Measurements from ENCODE around the gene STRADB. TPM values are rescaled to one million over a fixed set of nuclear protein-coding genes. Genes with fewer than 3 reads are reported as not detected.

STRADB gene
- total and polyA plus RNA-seq, 7 donors = 14.7 to 142 (median 23.0) TPM

- no peak overlapping the region for H3K27ac ChIP-seq
- no peak for DNase-seq
- intact Hi-C loops (cut with DNase I) = no loop called here
- 77% methylated on average over 3 of the region's 3 CpGs for WGBS, 2 donors
- H3K4me3 ChIP-seq = no peak overlapping the region
- no peaks in the 10 kb centered on the region for H3K36me3 ChIP-seq
- no peaks in the 10 kb centered on the region for H3K4me1 ChIP-seq
- peaks cover 0 to 17% (median 7%) of the 10 kb centered on the region in 4 donors for H3K9me3 ChIP-seq
- TF ChIP-seq EP300 (IDR thresholded peaks at IDR 0.05) (no peak), POLR2AphosphoS5 (IDR thresholded peaks at IDR 0.05) (no peak), CTCF (IDR thresholded peaks at IDR 0.05) (no peak), POLR2A (IDR thresholded peaks at IDR 0.05) (no peak)
- no peaks in the 10 kb centered on the region for H3K27me3 ChIP-seq
Observed at GRCh38 chr2:201500534-201500933, 49.0 kb downstream of the STRADB start.

DNA sequence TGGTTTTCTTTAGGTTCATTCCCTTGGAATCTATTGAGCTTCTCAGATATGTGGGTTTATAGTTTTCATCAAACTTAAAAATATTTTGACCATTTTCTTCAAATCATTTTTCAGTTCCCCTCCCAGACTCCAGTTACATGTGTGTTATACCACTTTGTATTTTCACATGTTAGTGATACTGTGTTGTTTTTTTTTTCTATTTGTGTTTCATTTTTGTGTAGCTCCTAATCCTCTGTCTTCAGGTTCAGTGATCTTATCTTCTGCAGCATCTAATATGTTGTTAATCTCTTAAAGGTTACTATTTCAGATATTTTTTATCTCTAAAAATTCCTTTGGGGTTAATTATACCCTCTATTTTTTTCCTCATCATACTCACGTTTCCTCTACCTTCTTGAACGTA is 51.2 kb downstream of the STRADB start:
- Histone ChIP-seq H3K36me3 (no peaks in the 10 kb centered on the region), H3K4me1 (no peaks in the 10 kb centered on the region), H3K27me3 (no peaks in the 10 kb centered on the region), H3K4me3 (no peak overlapping the region), H3K27ac (no peak overlapping the region), H3K9me3 (peaks cover 0 to 17% (median 7%) of the 10 kb centered on the region in 4 donors)
- 95 to 98% methylated on average over 2 of the region's 2 CpGs for WGBS, 2 donors
- DNase-seq = no peak
- intact Hi-C loops (cut with DNase I) = no loop called here
- TF ChIP-seq EP300 (IDR thresholded peaks at IDR 0.05) (no peak), CTCF (IDR thresholded peaks at IDR 0.05) (no peak), POLR2A (IDR thresholded peaks at IDR 0.05) (no peak), POLR2AphosphoS5 (IDR thresholded peaks at IDR 0.05) (no peak)

GRCh38 chr2:201507725-201508124 is 56.2 kb downstream of the STRADB start:
- intact Hi-C loops (cut with DNase I) = no loop called here
- 84 to 88% methylated on average over 4 of the region's 4 CpGs for WGBS, 2 donors
- no peak overlapping the region for H3K4me3 ChIP-seq

DNA sequence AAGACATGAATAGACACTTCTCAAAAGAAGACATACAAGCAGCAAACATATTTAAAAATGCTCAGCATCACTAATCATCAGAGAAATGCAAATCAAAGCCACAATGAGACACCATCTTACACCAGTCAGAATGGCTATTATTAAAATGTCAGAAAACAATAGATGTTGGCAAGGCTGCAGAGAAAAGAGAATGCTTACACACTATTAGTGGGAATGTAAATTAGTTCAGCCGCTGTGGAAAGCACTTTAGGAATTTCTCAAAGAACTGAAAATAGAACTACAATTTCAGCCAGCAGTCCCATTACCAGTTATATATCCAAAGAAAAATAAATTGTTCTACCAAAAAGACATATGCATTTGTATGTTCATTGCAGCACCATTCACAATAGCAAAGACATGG is 61.7 kb downstream of the STRADB start:
- no peak overlapping the region for H3K4me3 ChIP-seq
- no peaks in the 10 kb centered on the region for H3K27me3 ChIP-seq
- H3K9me3 ChIP-seq = no peaks in the 10 kb centered on the region
- H3K4me1 ChIP-seq = no peaks in the 10 kb centered on the region
- no peak for DNase-seq
- WGBS, 2 donors = 73 to 93% methylated on average over 1 of the region's 1 CpG
- no peaks in the 10 kb centered on the region for H3K36me3 ChIP-seq
- TF ChIP-seq POLR2A (IDR thresholded peaks at IDR 0.05) = no peak
- TF ChIP-seq POLR2AphosphoS5 (IDR thresholded peaks at IDR 0.05) = no peak
- TF ChIP-seq CTCF (IDR thresholded peaks at IDR 0.05) = no peak
- TF ChIP-seq EP300 (IDR thresholded peaks at IDR 0.05) = no peak
- no peak overlapping the region for H3K27ac ChIP-seq
- intact Hi-C loops (cut with DNase I) = no loop called here

More at GRCh38 chr2:201507725-201508124, 56.2 kb downstream of the STRADB start:
- Histone ChIP-seq H3K27me3 (no peaks in the 10 kb centered on the region), H3K9me3 (peaks cover 0 to 6% (median 5%) of the 10 kb centered on the region in 4 donors), H3K4me1 (no peaks in the 10 kb centered on the region), H3K27ac (no peak overlapping the region), H3K36me3 (no peaks in the 10 kb centered on the region)
- no peak for TF ChIP-seq EP300 (IDR thresholded peaks at IDR 0.05)
- TF ChIP-seq POLR2AphosphoS5 (IDR thresholded peaks at IDR 0.05) = no peak
- TF ChIP-seq POLR2A (IDR thresholded peaks at IDR 0.05) = no peak
- no peak for TF ChIP-seq CTCF (IDR thresholded peaks at IDR 0.05)
- no peak for DNase-seq

- intact Hi-C loops (cut with DNase I) = no loop called here
- H3K9me3 ChIP-seq = peaks cover 0 to 3% (median under 1%) of the 10 kb centered on the region in 4 donors
- DNase-seq = no peak
- H3K27me3 ChIP-seq = no peaks in the 10 kb centered on the region
- TF ChIP-seq EP300 (IDR thresholded peaks at IDR 0.05) = no peak
- no peak for TF ChIP-seq POLR2AphosphoS5 (IDR thresholded peaks at IDR 0.05)
- TF ChIP-seq POLR2A (IDR thresholded peaks at IDR 0.05) = no peak
- TF ChIP-seq CTCF (IDR thresholded peaks at IDR 0.05) = no peak
- H3K27ac ChIP-seq = no peak overlapping the region
- 41 to 74% methylated on average over 4 of the region's 4 CpGs for WGBS, 2 donors
- H3K36me3 ChIP-seq = no peaks in the 10 kb centered on the region
- no peak overlapping the region for H3K4me3 ChIP-seq
- H3K4me1 ChIP-seq = no peaks in the 10 kb centered on the region
Observed at GRCh38 chr2:201515573-201516246, 64.2 kb downstream of the STRADB start.

Data from sigmoid colon (tissue), 7 donors.